Subcutaneous adipose tissue (tissue), 4 donors: ENCODE data around the gene ENPP6. TPM values are rescaled to one million over a fixed set of nuclear protein-coding genes. Genes with fewer than 3 reads are reported as not detected.

ENCODE experiments used
- CTCF ChIP-seq: fragments of 450-650 bp; IDR thresholded peaks from one replicate; pipeline ENCODE4 v1.5.1; 2016; ENCODE audit warnings: low read depth, mild to moderate bottlenecking, control low read depth, antibody characterized with exemption, moderate library complexity
- total RNA-seq, 4 donors: library from RNA; depleted of rRNA; stranded (reverse); fragments of >200 nt; gene quantifications; one replicate each; pipeline ENCODE4 v1.1.0, GENCODE V29; 2016

Gene ENPP6
- total RNA-seq, 4 donors from 2014 or later = 0.17 TPM; not detected in 3

GRCh38 chr4:184110452-184111224 is 107.0 kb downstream of the ENPP6 start:
- no peak for TF ChIP-seq CTCF

GRCh38 chr4:184108006-184108501 is 109.6 kb downstream of the ENPP6 start:
- no peak for TF ChIP-seq CTCF

- no peak for TF ChIP-seq CTCF
Measured at GRCh38 chr4:184104419-184105101, 113.1 kb downstream of the ENPP6 start.

- no peak for TF ChIP-seq CTCF
Measured at GRCh38 chr4:184103527-184104264, 114.0 kb downstream of the ENPP6 start.

GRCh38 chr4:184102927-184103326 is 114.7 kb downstream of the ENPP6 start:
- TF ChIP-seq CTCF = no peak

- no peak for TF ChIP-seq CTCF
Measured at GRCh38 chr4:184102488-184102887, 115.2 kb downstream of the ENPP6 start.

- no peak for TF ChIP-seq CTCF
Measured at GRCh38 chr4:184101711-184102110, 116.0 kb downstream of the ENPP6 start.
